GM18868 (cell line): Measurements from ENCODE around the gene ELAVL4.

Experiments
- ATAC-seq: cut with Tn5 transposase; IDR thresholded peaks from one replicate; pipeline ENCODE4 v1.9.1; 2021; ENCODE audit warnings: mild to moderate bottlenecking, moderate library complexity; ENCODE audit not compliant: unreplicated experiment

ELAVL4 gene

GRCh38 chr1:50108497-50109059 is at the start of gene ELAVL4:
TSS of gene ELAVL4 (plus strand) at chr1:50108920. CDS start at chr1:50109190, 270 bp downstream.
- ATAC-seq, result no peak

DNA sequence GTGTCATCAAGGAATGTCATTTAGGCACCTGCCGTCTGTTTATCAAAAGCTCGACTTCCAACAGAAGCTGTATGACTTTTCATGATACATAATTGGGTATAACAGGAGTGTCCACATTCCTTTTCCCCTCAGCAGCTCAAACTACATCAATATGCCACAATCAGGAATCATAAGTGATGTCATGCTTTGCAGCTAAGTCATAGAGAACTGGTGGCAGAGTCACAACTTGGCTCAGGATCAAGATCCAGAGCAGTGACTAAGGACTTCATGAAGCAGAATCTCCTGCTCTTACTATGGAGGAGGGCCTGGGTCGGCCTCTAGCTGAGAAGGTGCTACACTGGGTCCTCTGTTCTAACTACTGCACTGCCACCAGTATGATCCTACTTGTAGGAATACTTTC is 48.4 kb upstream of the ELAVL4 start:
- ATAC-seq, result no peak

DNA sequence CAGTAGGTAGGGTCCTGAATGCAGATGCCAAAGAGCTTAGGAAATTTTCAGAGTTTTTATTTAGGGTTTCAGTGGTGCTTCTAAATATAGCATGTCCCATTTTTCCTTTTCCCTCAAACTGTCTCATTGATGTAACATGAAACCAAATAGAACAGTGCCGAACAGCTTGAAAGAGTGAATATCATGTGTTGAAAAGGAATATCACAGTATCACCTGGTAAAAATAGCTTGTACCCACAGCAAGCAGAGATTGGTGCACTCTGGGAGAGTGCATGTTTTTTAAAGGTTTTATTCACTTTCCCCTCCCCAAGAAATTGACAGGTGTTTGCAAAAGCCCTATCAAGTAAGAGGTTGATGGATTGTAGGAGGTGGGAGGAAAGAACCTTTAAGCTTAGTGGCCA is 41.9 kb upstream of the ELAVL4 start:
- ATAC-seq, result no peak

DNA sequence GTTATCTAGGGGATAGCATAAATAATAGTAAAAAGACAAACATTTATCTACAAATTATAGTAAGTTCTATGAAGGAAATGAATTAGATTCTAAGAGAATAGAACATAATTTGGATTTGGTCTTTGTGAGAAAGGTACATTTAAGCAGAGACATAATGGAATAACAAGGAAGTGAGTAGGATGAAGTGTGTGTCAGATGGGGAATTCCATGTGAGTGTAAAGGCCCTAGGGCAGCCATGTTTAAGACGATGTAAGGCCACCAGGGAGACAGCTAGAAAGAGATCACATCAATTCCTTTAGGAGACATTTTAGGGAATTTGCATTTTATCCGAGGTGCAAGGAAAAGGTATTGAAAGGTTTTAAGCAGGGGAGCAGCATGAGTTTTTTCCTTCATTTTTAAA is 33.8 kb upstream of the ELAVL4 start:
- ATAC-seq, result no peak

GRCh38 chr1:50077273-50077672 is 31.4 kb upstream of the ELAVL4 start:
- ATAC-seq, result no peak

GRCh38 chr1:50080904-50081586 is 27.7 kb upstream of the ELAVL4 start:
- ATAC-seq, result no peak

- ATAC-seq, result no peak
Observed at GRCh38 chr1:50084389-50084788, 24.3 kb upstream of the ELAVL4 start.

- no peak for ATAC-seq
Observed at GRCh38 chr1:50091068-50091467, 17.7 kb upstream of the ELAVL4 start.

DNA sequence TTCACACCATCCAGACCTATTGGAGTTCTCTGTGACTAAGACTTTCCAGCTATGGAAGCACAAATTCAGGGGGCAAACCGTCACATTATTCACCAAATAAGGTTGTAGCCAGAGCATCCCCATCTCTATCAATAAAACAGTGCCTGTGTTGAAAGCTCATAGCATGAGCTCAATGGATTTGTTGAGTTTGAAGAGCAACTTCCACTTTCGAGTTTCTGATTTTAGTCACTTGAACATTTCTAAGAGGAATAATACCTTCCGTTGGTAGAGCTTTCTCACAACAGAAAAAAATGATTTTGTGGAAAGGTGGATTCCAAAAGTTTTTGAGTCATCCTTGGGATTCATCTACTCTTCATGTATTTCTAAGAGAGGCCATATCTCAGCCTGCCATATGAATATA is 13.0 kb upstream of the ELAVL4 start:
- ATAC-seq, result peak; percentile 52

- ATAC-seq, result no peak
Observed at GRCh38 chr1:50097021-50097679, 11.6 kb upstream of the ELAVL4 start.

GRCh38 chr1:50097791-50098190 is 10.9 kb upstream of the ELAVL4 start:
- ATAC-seq, result no peak

- no peak for ATAC-seq
Observed at GRCh38 chr1:50098591-50099021, 10.1 kb upstream of the ELAVL4 start.

DNA sequence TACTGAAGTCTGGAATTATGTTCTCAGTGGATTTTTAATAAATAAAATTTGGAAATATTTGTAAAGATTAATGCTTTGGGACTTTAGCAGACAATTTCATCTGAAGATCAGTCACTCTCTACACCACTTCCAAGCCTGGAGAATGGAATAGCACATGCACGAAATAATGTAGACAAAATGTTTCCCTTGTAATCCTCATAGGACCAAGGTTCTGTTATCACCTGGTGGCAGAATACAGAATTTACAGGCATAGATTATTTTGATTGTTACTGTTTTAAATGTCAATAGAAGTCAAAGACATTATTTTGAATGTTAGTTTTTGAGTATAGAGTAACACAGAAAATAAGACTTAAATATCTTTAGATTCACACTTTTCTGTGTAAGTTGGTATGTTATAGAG is 9.1 kb upstream of the ELAVL4 start:
- no peak for ATAC-seq

- no peak for ATAC-seq
Observed at GRCh38 chr1:50103615-50104081, 5.1 kb upstream of the ELAVL4 start.

DNA sequence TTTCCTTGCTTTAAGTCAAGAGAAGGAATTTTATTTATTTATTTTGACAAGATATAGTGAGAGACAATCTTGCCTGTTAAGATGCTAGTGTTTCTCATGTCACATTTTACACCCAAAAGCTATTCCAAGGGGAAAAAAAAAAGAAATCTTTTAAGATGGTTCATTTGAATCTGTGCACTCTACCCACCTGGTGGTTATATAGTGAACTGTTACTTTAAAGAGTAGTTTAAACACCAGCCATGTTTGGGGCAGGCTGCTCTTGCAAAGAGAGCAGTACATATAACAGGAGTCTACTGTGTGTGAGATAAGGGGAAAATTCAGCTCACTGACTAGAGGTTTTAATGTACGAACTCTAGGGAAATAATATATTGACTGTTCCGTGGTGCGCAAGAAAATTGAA is 3.3 kb upstream of the ELAVL4 start:
- ATAC-seq, result peak; percentile 65

GRCh38 chr1:50106095-50106761 is 2.5 kb upstream of the ELAVL4 start:
- no peak for ATAC-seq

DNA sequence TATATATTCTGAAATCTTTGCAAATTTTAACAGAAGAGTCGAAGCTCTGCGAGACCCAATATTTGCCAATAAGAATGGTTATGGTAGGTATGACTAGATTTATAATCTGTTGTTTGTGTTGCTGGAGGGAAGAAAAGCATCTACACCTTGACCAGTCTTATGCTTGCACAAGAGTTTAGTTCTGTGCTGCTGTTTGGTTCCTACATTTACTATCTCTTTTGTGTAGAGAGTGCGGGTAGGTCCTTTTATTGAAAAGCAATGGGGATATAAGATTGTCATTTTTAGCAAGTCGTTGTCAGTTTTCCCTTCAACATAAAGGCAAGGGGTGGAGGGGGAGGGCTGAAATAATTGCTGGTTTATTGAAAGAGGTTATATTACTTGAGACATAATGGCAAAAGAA is 396 bp downstream of the ELAVL4 start:
- no peak for ATAC-seq

DNA sequence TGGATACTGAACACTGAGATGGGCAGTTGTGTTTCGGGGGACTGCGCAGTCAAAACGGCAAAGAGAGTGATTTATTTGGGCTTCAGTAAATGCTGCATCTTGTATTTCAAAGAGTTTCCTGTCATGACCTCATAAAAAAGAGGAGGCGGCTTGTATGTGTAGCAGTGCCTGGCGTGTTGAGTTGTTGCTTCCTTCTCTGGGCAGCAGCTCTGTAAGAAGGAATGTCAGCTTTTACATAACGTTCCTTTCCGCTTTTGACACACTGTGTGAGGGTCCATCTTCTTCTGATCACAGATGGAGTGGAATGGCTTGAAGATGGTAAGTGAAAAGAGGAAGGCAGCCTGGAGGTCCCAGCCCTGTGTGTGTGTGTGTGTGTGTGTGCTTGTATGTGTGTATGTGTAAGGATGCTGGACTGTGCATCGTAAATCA is 941 bp downstream of the ELAVL4 start:
- ATAC-seq, result peak; percentile 34

- peak; percentile 27 for ATAC-seq
Observed at GRCh38 chr1:50110151-50110550, 1.4 kb downstream of the ELAVL4 start.

GRCh38 chr1:50110656-50111055 is 1.9 kb downstream of the ELAVL4 start:
- peak; percentile 32 for ATAC-seq

DNA sequence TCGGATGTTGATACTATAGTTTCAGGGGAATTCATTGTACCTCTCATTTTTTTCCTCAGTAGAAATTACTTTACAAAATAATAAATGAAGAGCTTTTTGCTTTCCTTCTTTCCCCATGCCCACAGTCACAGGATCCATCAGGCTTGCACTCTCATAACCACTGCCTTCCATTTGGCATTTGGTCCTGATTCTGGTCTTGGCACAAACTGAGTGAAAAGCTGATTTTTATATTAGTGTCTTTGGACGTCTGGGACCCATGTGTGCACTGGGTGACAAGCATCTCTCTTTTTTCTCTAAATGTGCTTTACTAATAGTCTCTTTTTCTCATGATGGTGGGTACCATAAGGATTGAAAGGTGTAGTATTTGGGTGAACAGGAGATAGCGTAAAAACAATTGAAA is 2.8 kb downstream of the ELAVL4 start:
- ATAC-seq, result no peak

- no peak for ATAC-seq
Observed at GRCh38 chr1:50112193-50112592, 3.5 kb downstream of the ELAVL4 start.
